Measurements from ENCODE around the gene MACROD2.
"Not testable (repeated sequence)": the region's sequence is repeated elsewhere in the genome, so short reads cannot be mapped to it uniquely, and the experiment has no call there.

The MACROD2 gene

GRCh38 chr20:15977026-15977425, 1981.7 kb downstream of the MACROD2 start:
- DNase-seq = no peak

DNA sequence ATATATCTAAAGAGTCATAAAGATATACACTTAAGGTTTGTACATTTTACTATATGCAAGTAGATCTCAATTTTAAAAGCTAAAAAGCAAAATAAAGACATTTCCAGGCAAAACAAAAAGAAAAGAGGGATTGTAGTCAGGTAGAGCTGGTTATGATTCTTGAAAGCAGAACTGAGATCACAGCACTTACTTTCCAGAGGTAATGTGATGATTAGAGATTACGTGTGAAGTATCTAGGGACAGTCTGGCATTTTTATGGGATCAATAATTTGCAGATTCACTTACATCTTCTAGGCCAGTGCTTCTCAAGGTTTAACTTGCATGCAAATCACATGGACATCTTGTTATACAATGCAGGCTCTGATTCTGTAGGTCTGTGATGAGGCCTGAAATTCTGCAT, 1982.4 kb downstream of the MACROD2 start:
- no peak for DNase-seq

DNA sequence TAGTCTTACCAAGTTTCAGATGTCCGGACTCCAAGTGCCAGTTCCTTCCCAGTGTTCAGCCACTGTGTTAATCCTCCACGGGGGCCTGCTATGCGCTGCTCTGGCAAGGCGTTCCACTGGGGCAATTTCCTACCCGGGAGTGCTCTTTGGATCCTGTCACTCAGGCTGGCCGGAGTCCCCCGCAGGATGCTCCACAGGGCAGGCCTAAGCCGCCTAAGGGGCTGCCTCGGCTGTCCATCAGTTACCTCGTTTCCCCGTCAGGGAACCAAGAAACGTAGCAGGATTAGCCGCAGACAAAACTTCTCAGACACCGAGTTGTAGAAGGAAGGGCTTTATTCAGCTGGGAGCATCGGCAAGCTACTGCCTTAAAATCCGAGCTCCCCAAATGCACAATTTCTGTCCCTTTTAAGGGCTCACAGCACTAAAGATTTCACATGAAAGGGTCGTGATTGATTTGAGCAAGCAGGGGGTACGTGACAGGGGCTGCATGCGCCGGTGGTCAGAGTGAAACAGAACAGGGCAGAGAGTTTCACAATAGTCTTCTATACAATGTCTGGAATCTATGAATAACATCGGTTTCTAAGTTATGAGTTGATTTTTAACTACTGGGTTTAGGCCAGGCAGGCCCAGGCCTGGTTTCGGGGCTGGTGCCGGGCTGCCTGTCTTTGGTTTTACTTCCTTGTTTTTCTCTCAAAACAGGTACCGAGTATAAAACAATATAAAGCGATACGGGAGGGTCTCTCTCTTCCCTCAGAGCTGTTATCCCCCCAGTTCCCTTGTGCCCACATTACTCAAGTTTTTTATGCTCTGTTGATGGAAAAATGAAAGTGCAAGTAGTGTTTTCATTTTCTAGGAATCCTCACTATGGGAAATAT, 1990.4 kb downstream of the MACROD2 start:
- DNase-seq = not testable (repeated sequence)

- DNase-seq = no peak
Observed at GRCh38 chr20:15986690-15987089, 1991.4 kb downstream of the MACROD2 start.

GRCh38 chr20:15991279-15991678, 1996.0 kb downstream of the MACROD2 start:
- no peak for DNase-seq

DNA sequence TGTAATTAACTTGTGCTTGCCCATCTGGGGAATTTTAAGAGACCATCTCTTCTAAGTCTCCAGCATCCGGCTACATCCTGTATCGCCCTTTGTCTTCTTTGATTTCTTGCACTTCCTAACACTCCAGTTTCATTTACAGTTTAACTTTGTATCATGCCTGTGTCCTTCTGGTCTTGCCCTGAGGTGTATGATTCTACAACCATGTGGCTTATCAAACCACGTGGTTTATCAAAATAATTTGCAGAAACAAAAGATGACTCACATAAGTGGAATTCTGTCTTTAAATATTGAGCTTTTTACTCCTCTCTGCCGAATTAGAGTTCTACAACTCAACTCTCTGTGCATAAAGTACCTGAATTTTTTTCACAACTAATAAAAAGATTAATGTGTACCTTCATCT, 1997.2 kb downstream of the MACROD2 start:
- no peak for DNase-seq

DNA sequence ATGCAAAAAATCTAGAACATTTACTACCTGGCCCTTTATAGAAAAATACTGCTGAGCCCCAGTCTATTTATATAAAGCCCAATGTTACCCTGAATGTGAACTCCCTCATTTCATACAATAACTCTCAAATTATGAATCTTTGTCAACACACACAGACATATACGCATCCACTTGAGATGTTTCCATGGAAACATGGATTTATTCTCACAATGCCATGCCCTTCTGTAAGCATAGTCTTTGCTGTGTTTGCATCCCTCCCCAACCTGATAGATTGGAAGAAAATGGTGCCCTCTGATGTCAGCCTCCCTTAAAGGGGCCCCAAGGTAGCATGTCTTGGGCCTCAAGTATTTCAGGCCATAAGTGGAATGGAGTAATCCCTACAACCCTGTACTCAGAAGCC, 2004.8 kb downstream of the MACROD2 start:
- no peak for DNase-seq

GRCh38 chr20:16001286-16001685, 2006.0 kb downstream of the MACROD2 start:
- no peak for DNase-seq

- DNase-seq = no peak
Observed at GRCh38 chr20:16003310-16003709, 2008.0 kb downstream of the MACROD2 start.

DNA sequence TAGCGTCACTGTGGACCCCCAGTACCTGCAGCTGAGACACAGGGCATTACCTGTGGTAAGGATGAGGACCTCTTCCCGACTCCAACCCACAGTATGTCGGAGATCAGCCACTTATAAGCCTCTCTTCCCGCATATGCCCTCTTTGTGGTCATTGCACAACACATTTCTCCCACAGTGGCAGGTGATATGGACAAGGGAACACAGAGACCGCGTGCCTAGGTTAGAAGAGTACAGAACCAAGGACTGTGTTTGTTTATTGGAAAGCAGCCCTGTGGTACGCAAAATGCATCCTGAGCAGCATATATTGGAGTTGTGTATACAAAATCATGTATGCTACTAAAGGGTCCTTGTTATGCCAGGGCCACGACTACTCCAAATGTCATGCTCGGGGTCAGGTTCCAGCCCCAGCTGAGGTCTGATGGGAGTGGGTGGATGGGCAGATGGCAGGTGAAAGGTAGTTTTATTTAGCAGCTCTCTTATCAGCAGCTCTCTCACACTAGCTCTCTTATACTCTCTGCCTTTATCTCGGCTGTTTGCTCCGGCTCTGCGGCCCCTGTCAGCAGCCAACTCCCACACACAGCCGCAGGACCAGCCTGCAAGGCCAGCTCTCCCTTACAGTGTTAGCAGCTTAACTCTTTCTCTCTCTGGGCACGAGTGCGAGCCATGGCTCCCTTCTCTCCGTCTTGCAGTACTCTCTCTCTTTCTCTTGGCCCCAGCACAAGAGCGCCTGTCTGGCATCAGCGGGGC, 2009.0 kb downstream of the MACROD2 start:
- DNase-seq = no peak

GRCh38 chr20:16005021-16005914, 2010.0 kb downstream of the MACROD2 start:
- no peak for DNase-seq

DNA sequence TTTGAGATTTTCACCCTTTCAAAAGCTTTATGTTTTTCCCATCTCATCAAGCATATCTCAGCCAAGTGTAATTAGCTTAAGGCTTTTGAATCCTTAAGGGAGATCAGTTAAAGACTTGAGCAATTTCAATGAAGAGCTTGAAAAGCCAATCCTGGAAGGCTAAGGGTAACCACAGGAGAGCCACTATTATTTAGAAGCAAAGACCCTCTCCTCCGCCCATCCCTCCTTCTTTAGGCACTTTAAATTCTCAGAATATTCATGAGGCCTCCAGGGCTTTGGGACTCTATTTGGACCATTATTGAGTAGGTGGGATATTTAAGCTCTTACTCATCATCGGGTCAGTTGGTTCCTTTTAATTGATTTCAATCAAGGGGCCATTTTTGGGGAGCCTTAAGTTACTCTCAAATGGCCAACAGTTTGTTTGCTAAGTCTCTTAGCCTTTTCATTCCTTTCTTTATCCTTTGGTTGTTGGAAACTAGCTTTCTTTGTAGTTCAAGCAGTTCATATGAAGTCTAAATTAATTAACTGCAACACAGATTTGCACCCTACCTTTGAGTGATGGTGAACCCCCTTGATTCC, 2010.7 kb downstream of the MACROD2 start:
- no peak for DNase-seq

DNA sequence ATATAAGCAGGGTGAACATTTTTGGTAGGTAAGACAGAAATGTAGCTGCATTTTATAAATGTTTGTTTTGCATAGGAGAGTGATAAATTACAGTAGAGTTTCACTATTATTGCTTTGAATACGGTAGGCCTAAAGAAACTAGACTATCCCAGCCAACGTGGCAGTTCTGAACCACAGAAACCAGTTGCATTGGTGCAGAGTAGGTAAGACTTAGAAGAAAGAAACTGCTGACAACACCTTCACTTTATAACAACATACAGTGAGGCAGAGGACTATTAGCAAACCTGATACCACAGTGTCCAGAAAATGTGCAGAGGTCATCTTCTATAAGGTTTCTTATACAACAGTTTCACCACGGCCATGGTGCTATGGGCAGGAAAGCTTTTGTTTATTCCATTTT, 2011.8 kb downstream of the MACROD2 start:
- no peak for DNase-seq

DNA sequence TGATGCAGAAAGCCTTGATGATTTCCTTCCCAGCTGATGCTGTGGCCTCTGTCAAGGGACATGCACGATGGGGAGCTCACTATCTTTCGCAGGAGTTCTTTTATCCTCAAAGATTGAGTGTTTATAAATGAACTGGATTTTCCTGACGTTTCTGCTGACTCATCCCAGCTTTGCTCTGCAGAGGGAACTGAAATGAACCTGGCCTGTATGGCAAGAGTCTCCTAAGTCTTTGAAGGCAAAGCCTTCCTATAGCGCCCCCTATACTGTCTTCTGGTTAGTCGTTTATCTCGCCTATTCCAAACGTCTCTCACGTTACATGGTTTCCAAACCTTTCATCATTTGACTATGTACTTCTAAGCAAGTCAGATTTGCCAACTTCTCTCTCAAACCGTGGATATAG, 2012.6 kb downstream of the MACROD2 start:
- DNase-seq = no peak

DNA sequence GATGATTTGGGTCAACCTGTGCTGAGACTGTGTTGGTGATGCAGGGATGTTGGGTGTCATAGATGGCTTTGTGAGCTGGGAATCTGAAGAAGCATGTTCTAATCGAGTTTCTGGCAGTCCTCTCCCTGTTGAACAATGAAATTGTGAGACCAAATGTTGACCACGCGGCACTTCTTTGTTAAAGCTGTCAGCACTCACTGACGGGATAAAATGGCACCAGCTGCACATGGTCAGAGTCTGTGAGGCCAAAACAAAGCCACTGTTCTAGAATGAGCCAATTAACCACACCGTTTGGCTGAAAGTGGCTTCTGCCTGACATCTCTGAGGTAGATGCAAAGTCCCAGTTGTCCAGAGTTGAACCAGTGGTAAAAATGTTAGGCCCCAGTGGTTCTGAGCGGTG, 2015.7 kb downstream of the MACROD2 start:
- DNase-seq = no peak

DNA sequence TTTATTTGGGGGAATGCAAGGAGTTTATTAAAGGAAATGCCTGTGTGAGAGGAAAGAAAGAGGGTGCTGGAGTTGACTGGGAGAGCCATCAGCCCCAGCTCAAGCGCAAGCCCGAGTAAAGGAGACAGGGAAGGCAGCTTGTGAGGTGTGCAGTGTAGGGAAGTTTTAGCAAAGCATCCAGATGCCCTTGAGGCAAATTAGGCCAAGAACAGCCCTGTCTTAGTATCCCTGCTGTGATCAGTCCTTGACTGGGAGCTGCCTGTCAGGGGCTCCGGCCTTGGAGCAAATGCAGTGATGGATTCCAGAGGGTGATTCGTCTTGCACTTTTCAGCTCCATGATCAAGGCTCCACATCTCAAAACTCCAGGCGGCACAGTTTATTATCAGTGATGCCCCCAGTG, 2016.2 kb downstream of the MACROD2 start:
- no peak for DNase-seq

- DNase-seq = not testable (repeated sequence)
Observed at GRCh38 chr20:16012934-16013333, 2017.6 kb downstream of the MACROD2 start.

- DNase-seq = no peak
Observed at GRCh38 chr20:16013631-16014030, 2018.3 kb downstream of the MACROD2 start.

DNA sequence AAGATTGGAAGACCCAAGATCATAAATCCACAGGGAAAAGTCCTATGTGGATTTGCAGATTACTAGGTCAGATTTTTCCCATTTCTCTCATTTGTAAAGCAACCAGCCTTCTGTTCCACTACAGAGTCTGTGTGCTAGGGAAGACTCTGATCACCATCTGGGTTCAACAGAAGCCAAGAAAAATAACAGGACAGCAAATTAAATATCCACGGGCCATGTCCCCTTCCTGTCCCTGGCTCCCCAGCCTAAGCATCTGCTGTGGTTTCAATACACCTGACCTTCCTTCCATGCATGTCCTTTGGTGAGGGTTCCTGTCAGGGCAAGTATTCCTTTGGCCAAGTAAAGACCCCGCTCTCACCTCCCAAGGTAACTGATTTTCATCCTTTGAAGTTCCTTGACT, 2019.1 kb downstream of the MACROD2 start:
- no peak for DNase-seq

DNA sequence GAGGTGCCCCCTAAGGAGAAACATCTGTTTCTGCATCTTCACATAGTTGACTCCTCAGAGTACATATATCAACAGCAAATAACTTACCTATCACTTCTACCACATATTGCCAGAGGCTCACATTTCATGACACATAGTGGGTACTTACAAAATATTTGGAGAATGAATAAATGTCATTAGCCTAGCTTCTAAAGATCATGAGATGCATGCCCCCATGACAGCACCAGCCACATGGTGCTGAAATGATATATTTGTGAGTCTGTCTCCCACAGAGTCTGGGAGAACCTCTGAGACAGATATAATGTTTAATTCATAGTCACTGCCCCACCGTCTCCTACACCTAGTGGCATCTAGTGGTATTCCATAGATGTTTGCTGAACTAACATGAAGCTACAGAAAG, 2022.3 kb downstream of the MACROD2 start:
- DNase-seq = no peak

DNA sequence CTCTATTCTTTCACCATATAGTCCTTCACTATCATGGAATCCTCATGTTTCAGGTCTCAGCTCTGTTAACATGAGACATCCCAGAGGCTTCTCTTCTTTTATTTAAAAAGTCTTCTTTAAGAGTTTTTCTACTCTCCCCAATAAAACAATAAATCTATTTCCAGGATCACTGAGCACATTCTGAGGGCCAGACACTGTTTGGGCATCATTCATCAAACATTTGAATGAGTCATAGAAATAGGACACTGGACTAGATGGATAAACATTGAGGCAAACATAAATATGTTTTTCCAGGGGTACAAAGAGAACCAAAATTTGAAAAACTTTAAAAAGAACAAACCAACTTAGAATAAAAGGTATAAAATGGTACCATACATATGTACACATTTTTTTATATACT, 2023.6 kb downstream of the MACROD2 start:
- DNase-seq = no peak

DNA sequence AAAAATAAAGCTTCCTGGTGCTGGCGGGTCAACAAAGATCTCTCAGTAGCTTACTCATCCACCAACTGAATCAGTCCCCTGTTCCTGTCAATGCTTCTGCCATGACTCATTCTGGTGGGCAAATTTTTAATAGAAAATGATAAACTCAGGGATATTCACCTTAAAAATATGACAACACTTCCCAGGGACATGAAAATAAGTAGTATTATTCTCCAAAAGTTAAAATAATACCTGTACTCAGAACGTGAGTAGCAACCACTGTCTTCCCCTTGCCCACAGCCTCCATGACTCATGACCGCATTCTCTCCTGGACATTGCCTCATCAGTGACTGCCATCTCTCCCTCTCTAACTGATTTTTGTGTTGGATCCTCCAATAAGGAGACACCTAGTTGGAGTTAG, 2025.7 kb downstream of the MACROD2 start:
- DNase-seq = no peak

DNA sequence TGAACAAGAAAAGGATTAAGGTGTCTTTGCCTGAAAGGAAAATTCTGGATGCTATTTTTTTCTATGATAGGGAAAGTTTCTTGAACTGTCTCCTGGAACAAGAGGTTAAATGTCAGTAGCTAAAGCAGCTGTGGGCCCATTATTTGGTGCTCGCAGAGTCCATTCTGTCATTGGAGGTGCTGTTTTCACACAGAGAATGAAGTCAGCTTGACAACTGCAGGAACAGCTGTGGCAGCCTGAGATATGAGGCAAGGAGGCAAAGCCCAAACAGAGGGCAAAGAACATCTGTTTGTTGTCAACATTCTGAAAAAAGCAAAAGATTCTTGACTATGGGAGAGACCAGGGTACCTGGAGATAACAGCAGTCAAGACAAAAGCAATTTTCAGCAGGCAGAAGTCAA, 2029.8 kb downstream of the MACROD2 start:
- DNase-seq = no peak

Data from stimulated activated CD4-positive, alpha-beta T cell treated with anti-CD3 and anti-CD28 coated beads, Interleukin-12 subunit alpha, Interleukin-12 subunit beta, amount 100 ng/mL, for 4 hours (primary cell).